Measurements from ENCODE around the gene SPDYC.

SPDYC gene

GRCh38 chr11:65169164-65169641 is 830 bp upstream of the SPDYC start:
- peak; percentile 21 for DNase-seq (ENCODE audit: low read depth)

DNA sequence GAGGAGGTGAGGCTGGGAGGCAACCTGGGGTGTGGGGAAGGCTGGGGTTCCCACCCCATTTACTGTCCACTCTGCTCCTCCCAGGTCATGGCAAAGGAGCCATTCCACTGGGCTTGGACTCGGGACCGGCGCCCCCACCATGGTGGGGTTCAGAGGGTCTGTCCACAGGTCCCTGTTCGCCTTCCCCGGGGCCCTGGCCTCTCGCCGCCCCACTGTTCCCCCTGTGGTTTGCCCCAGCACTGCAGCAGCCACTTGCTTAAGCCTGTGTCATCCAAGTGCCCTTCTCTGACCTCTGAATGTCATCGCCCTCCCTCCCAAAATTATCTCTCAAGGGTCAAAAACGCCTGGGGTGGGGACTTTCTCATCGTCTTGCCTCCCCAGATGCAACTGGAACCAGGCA is 2.6 kb downstream of the SPDYC start:
- DNase-seq (ENCODE audit: low read depth) = no peak

GRCh38 chr11:65174571-65175010 is 4.6 kb downstream of the SPDYC start:
- peak; percentile 55 for DNase-seq (ENCODE audit: low read depth)

DNA sequence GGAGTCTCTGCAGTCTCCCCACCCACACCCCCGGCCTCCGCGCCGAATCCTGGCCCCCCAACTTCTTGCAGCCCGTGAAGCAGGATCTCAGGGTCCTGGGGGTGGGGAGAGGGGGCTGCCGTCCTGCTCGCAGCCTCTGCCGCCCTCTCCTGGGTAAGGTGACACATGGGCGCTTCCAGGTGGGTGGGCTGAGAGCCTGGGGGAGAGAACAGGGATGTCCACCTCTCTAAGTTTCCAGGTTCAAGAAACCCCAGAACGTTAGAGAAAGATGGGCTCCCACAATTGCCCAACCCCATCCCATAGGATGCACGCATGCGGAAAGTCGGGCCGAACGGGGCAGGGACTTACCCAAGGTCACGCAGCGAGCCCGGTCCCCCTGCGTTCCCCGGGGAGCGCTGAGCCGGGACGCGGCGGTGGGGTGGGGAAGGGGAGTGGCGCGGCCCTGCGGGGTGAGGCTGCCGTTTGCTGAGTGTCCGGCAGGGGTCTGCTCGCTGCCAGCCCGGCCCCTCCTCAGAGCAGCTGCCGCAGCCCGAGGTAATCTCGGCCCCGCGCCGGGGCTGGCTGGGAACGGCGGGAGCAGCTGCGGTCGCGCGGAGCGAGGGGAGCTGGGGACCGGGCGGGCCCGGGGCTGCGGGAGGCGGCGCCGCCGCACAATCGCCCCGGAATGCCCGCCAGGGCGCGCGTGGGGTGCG is 11.0 kb downstream of the SPDYC start:
- DNase-seq (ENCODE audit: low read depth) = peak; percentile 71

GRCh38 chr11:65181569-65182257 is 11.7 kb downstream of the SPDYC start, which contains the start of gene CAPN1:
Gene CAPN1, plus strand, starts transcription at chr11:65181928. Its CDS starts 774 bp downstream, at chr11:65182702.
- peak; percentile 97 for DNase-seq (ENCODE audit: low read depth)

DNA sequence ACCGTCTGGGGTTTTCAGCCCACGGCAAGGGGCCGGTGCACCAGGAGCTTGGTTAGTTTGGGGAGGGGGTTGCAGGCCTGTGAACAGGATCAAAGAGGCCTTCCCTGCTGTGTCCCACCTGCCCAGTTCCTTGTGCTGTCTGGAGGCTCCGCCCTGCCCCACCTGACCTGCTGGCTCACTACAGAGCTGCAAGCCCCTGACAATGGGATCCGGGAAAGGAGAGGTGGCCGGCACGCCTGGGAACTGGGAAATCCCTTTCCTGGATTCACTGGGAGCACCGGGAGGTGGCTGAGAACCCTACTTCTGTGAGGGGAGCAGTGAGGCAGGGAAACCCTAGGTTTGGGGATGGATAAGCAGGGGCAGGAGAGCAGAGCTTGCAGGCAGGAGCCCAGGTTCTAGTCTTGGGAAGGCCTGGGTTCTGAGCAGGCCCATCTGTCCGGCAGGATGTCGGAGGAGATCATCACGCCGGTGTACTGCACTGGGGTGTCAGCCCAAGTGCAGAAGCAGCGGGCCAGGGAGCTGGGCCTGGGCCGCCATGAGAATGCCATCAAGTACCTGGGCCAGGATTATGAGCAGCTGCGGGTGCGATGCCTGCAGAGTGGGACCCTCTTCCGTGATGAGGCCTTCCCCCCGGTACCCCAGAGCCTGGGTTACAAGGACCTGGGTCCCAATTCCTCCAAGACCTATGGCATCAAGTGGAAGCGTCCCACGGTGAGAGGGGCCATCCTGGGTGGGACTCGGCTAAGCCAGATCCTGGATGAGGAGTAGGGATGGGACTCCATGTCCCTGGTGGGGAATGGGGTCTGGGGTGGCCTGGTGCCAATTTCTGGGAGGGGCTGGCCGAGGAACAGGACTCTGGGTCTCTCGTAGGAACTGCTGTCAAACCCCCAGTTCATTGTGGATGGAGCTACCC is 12.5 kb downstream of the SPDYC start:
- DNase-seq (ENCODE audit: low read depth) = peak; percentile 37

GRCh38 chr11:65183201-65183891 is 13.3 kb downstream of the SPDYC start:
- no peak for DNase-seq (ENCODE audit: low read depth)

DNA sequence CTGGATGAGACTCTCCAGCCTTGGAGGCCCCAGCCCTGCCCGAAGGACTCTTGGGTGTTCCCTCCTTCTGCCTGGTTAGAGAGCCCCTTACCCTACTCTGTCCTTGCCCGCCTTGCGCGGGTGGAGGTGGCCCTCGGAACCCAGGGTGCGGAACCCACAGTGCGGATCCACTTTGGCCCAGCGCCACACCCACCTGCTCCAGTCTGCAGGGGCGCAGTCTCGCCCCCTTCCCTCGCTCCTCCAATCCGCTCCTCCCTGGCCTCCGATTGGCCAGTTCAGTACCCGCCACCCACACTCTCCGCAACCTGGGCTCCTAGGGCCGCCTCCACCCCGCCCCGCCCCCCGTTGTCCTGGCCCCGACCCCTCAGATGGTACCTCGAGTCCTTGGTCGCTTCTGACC is 14.1 kb downstream of the SPDYC start:
- no peak for DNase-seq (ENCODE audit: low read depth)

- no peak for DNase-seq (ENCODE audit: low read depth)
Measured at GRCh38 chr11:65185171-65185570, 15.1 kb downstream of the SPDYC start.

GRCh38 chr11:65185869-65186341 is 15.9 kb downstream of the SPDYC start:
- no peak for DNase-seq (ENCODE audit: low read depth)

DNA sequence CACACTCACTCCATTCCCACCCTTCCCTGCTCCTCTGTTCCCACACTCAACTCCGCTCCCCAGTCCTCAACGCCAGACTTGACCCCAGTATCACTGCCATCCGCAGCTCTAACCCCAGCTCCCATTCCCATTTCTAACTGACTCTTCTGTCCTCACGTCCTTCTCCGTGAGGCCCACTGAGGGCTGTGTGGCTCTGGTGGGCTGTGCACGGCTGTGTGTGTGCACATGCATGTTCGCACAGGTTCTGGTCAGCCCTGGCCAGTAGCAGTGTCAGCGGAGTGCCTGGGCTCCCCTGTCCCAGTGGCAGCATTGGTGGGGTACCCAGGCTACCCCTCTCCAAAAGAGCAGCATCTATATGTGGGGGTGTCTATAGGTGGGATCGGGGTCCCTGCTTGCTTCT is 16.7 kb downstream of the SPDYC start:
- no peak for DNase-seq (ENCODE audit: low read depth)

GRCh38 chr11:65187146-65187675 is 17.2 kb downstream of the SPDYC start:
- DNase-seq (ENCODE audit: low read depth) = no peak

GRCh38 chr11:65187971-65188461 is 18.0 kb downstream of the SPDYC start:
- no peak for DNase-seq (ENCODE audit: low read depth)

DNA sequence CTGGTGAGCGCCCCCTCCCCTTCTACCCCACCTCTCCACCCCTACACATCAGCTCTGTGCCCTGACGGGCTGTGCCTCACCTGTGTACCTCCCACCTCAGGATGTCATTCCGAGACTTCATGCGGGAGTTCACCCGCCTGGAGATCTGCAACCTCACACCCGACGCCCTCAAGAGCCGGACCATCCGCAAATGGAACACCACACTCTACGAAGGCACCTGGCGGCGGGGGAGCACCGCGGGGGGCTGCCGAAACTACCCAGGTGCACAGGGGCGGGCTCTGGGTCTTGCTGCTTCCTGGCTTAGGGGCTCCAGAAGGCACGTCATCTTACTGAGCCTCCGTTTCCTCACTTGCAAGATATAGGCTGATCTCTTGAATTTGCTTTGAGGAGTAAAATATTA is 18.5 kb downstream of the SPDYC start:
- DNase-seq (ENCODE audit: low read depth) = no peak

DNA sequence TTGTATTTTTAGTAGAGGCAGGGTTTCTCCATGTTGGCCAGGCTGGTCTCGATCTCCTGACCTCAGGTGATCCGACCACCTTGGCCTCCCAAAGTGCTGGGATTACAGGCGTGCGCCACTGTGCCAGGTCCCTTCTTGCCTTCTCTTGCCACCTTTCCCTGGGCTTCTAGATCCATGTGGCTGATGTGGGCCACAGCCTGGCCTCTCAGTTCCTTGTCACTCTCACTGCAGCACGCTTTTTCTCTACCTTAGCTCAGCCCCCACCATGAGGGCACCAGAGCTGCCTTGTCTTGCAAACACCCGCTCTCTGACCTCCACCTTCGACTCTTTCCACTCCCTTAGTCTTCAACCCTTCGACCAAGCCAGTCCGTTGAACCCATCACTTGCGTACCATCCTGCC is 19.2 kb downstream of the SPDYC start:
- DNase-seq (ENCODE audit: low read depth) = no peak

GRCh38 chr11:65194564-65194963 is 24.5 kb downstream of the SPDYC start:
- no peak for DNase-seq (ENCODE audit: low read depth)

GRCh38 chr11:65204143-65204542 is 34.1 kb downstream of the SPDYC start:
- no peak for DNase-seq (ENCODE audit: low read depth)

DNA sequence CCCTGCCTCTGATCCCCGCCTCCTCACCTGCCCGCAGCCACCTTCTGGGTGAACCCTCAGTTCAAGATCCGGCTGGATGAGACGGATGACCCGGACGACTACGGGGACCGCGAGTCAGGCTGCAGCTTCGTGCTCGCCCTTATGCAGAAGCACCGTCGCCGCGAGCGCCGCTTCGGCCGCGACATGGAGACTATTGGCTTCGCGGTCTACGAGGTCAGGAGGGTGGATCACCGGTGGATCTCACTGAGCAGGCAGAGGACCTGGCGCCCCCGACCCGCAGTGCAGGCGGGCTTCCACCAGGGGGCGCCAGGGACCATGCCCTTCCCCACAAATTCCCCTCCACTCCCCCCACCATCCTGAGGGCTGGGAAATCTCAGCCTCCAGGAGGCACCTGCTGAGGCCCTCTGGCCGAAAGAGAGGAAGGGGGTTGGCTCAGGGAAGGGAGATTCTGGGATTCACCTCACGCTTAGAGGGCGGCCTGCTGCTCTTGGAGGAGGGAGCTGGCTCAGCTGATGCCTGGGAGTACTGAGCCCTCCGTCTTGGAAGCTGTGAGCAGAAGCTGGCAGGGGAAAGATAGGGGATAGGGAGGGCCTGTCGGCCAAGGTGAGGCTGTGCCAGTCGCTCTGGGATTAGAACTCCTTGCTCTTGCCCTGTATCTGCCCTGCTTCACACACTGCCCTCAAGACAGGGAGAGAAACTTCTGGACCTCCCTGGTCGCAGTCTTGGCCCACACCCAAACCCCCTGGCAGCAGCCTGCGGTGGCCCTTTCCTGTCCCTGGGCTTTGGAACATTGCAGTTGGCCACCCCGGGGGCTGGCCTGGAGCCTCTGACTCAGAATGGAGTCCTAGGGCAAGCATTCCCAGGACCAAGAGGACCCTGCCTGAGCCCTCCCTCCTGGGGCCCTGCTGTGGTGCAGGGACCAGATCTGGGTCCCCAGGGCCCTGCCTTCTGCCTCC is 34.9 kb downstream of the SPDYC start:
- peak; percentile 34 for DNase-seq (ENCODE audit: low read depth)

DNA sequence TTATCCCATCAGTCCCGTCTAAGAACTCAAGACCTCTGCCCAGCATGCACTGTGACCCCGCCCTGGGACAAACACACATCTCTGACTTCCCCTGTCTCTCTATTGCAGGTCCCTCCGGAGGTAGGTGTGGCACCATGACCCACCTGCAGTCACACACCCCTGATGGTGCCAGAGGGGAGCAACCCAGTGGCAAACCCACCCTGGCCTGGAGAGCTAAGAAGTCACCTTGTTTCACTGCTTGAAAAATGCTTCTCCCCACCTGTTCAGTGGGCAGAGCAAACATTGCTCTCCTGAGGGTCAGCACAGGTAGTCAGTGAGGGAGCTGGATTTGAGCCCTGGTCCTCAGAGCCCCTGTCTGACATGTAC is 35.6 kb downstream of the SPDYC start:
- DNase-seq (ENCODE audit: low read depth) = no peak

DNA sequence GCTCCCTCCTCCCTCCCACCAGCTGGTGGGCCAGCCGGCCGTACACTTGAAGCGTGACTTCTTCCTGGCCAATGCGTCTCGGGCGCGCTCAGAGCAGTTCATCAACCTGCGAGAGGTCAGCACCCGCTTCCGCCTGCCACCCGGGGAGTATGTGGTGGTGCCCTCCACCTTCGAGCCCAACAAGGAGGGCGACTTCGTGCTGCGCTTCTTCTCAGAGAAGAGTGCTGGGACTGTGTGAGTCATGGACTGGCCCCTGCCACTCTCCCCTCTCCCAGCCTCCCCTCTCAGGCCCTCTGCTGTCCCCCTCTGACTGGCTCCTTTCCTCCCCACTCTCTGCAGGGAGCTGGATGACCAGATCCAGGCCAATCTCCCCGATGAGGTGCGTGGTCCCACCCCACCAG is 36.4 kb downstream of the SPDYC start:
- no peak for DNase-seq (ENCODE audit: low read depth)
